ENCODE measurements around the gene D2HGDH. TPM values are rescaled to one million over a fixed set of nuclear protein-coding genes. Genes with fewer than 3 reads are reported as not detected.

The D2HGDH gene
- total and polyA plus RNA-seq, 2 of the 13 experiments (the other 11 are each of a cell fraction or from before 2014, with no cell fraction given) = 19.2 to 20.3 TPM

GRCh38 chr2:241733391-241734207 is 831 bp upstream of the D2HGDH start (continued):
- TF ChIP-seq BCL3 (CRISPR knock-in tag; IDR thresholded peaks at IDR 0.05) = 0 out of 2 replicates have a peak, but pooled peaks have one; percentile 20
- TF ChIP-seq ZNF329 (CRISPR knock-in tag; IDR thresholded peaks at IDR 0.05; ENCODE audit: low read depth) = 0 out of 2 replicates have a peak, but pooled peaks have one; percentile 7
- no peak for TF ChIP-seq ZMYM4 (CRISPR knock-in tag; IDR thresholded peaks at IDR 0.05)
- 0 out of 2 replicates have a peak, but pooled peaks have one; percentile 35 for TF ChIP-seq ZNF746 (CRISPR knock-in tag; IDR thresholded peaks at IDR 0.05)
- no peak for TF ChIP-seq IRF1 (CRISPR knock-in tag; IDR thresholded peaks at IDR 0.05; ENCODE audit: low read depth)
- peak; percentile 34; the same call in 1 of the 2 replicates for TF ChIP-seq E2F2 (CRISPR knock-in tag; IDR thresholded peaks at IDR 0.05; ENCODE audit: borderline replicate concordance)
- TF ChIP-seq ZNF724P (CRISPR knock-in tag; IDR thresholded peaks at IDR 0.05; ENCODE audit: borderline replicate concordance) = peak; percentile 8; the same call in 1 of the 2 replicates
- TF ChIP-seq ZSCAN9 (CRISPR knock-in tag; IDR thresholded peaks at IDR 0.05; ENCODE audit: borderline replicate concordance) = no peak
- TF ChIP-seq RBFOX2 (IDR thresholded peaks at IDR 0.05; ENCODE audit: low read depth, low read length) = no peak
- TF ChIP-seq ETV6 (CRISPR knock-in tag; conservative IDR thresholded peaks at IDR 0.05) = no peak
- no peak for TF ChIP-seq ZNF616 (CRISPR knock-in tag; IDR thresholded peaks at IDR 0.05; ENCODE audit: low read depth)
- TF ChIP-seq KLF12 (CRISPR knock-in tag; IDR thresholded peaks at IDR 0.05; ENCODE audit: borderline replicate concordance) = no peak
- 0 out of 2 replicates have a peak, but pooled peaks have one; percentile 19 for TF ChIP-seq RAD21 (CRISPR knock-in tag; IDR thresholded peaks at IDR 0.05)
- no peak for TF ChIP-seq TAF1 (CRISPR knock-in tag; IDR thresholded peaks at IDR 0.05)
- TF ChIP-seq ARNT2 (CRISPR knock-in tag; IDR thresholded peaks at IDR 0.05; ENCODE audit: low read depth) = peak; percentile 7; the same call in 1 of the 2 replicates
- TF ChIP-seq ZBTB40 (IDR thresholded peaks at IDR 0.05) = no peak
- TF ChIP-seq ZBTB40 (CRISPR knock-in tag; IDR thresholded peaks at IDR 0.05) = peak; percentile 22; the same call in 1 of the 2 replicates

Data from HepG2 (cell line).